H1 (cell line): Measurements from ENCODE around the gene IRF9. TPM values are rescaled to one million over a fixed set of nuclear protein-coding genes. Genes with fewer than 3 reads are reported as not detected.

Source experiments
- PHF8 ChIP-seq: fragments of 200-600 bp; sonication (generic); conservative IDR thresholded peaks from 2 replicates; pipeline ENCODE4 v1.7.1; 2012; ENCODE audit warnings: low read depth, mild to moderate bottlenecking, inconsistent platforms, low read length, moderate library complexity
- polyA plus RNA-seq, 7 experiments: library from polyadenylated mRNA; depleted of rRNA in 3 of 7; stranded (reverse) in 5 of 7; unstranded in 2 of 7; fragments of >200 nt in 5 of 7; fragments of 200-250 nt in 2 of 7; gene quantifications; 1 replicate in 5 of 7; 2 replicates in 1 of 7; 4 replicates in 1 of 7; pipeline versions ENCODE4 v1.2.1 to v1.2.3, GENCODE V29; 2011 to 2013; ENCODE audit warnings: missing spikeins in 2 of 7, mixed read lengths in 2 of 7
- total RNA-seq: library from RNA; stranded (reverse); fragmentation: NEBNext Ultra II Directional; extraction: Animal tissue kit (Norgen Biotek cat#: 25700); gene quantifications from 2 replicates; pipeline ENCODE4 v1.2.1, GENCODE V29; 2021

IRF9 gene
- total and polyA plus RNA-seq, 2 of the 8 experiments (the other 6 are each of a cell fraction or from before 2014, with no cell fraction given): 11.4 to 13.2 TPM

GRCh38 chr14:24177891-24178290 lies 16.8 kb downstream of the IRF9 start (continued):
- TF ChIP-seq PHF8: no peak
